K562 (cell line): ENCODE data around the gene RINT1. TPM values are rescaled to one million over a fixed set of nuclear protein-coding genes. Genes with fewer than 3 reads are reported as not detected.

Experiments used
- ARID1B ChIP-seq: fragments of 450-650 bp; IDR thresholded peaks from 2 replicates; pipeline ENCODE4 v1.6.1; 2016; ENCODE audit warnings: antibody characterized with exemption, mild to moderate bottlenecking, inconsistent platforms
- BHLHE40 ChIP-seq: IDR thresholded peaks from 2 replicates; pipeline ENCODE4 v1.6.1; 2011; ENCODE audit warnings: low read length, improper control_type of control experiment
- CTBP1 ChIP-seq: fragments of 450-650 bp; IDR thresholded peaks from 2 replicates; pipeline ENCODE4 v1.6.1; 2016; ENCODE audit warnings: borderline replicate concordance
- E2F4 ChIP-seq: sonication (generic); formaldehyde crosslinking; IDR thresholded peaks from 2 replicates; pipeline ENCODE4 v1.8.0; 2022; ENCODE audit warnings: mild to moderate bottlenecking, low read depth, missing genetic modification reagents
- FOS ChIP-seq: IDR thresholded peaks from 3 replicates; pipeline ENCODE4 v1.6.1; 2011; ENCODE audit not compliant: insufficient read length; ENCODE audit errors: extremely low read depth
- HDAC1 ChIP-seq, 2 experiments: fragments of 450-650 bp; IDR thresholded peaks; 2 replicates each; pipeline ENCODE4 v1.6.1; 2016 to 2017; ENCODE audit warnings: inconsistent platforms in 1 of 2, mild to moderate bottlenecking in 1 of 2, moderate library complexity in 1 of 2
- JUN ChIP-seq, 2 experiments: sonication (generic) in 1 of 2; formaldehyde crosslinking in 1 of 2; IDR thresholded peaks; 2 replicates each; pipeline versions ENCODE4 v1.6.1 to v1.8.0; 2012 to 2022; ENCODE audit warnings: borderline replicate concordance in 2 of 2, mild to moderate bottlenecking in 2 of 2, improper control_type of control experiment in 1 of 2, low read depth in 1 of 2, low read length in 1 of 2, missing genetic modification reagents in 1 of 2
- JUNB ChIP-seq: fragments of 450-650 bp; formaldehyde crosslinking; conservative IDR thresholded peaks from 2 replicates; pipeline ENCODE4 v1.4.0; 2020; ENCODE audit warnings: mild to moderate bottlenecking
- KHSRP ChIP-seq: fragments of 450-650 bp; IDR thresholded peaks from 2 replicates; pipeline ENCODE4 v1.6.1; 2017
- MCM7 ChIP-seq, 2 experiments: fragments of 450-650 bp; IDR thresholded peaks; 2 replicates each; pipeline ENCODE4 v1.6.1; 2016 to 2018
- MEF2A ChIP-seq: IDR thresholded peaks from 2 replicates; pipeline ENCODE4 v1.6.1; 2011; ENCODE audit warnings: low read depth, mild to moderate bottlenecking, low read length, moderate library complexity; ENCODE audit not compliant: control insufficient read depth
- MTA2 ChIP-seq: fragments of 450-650 bp; IDR thresholded peaks from 2 replicates; pipeline ENCODE4 v1.6.1; 2016; ENCODE audit warnings: low read depth
- NR0B1 ChIP-seq: fragments of 450-650 bp; IDR thresholded peaks from one replicate; pipeline ENCODE4 v1.6.1; 2018; ENCODE audit warnings: mild to moderate bottlenecking, moderate library complexity; ENCODE audit not compliant: partially characterized antibody
- RHOXF2B ChIP-seq: fragments of 250-450 bp; sonication (Bioruptor Pico); conservative IDR thresholded peaks from 2 replicates; pipeline ENCODE4 v1.5.1; 2021
- SFPQ ChIP-seq: fragments of 200-400 bp; formaldehyde crosslinking; IDR thresholded peaks from 2 replicates; pipeline ENCODE4 v1.6.1; 2017; ENCODE audit warnings: mild to moderate bottlenecking, low read depth, low read length, moderate library complexity
- SREBF2 ChIP-seq: sonication (generic); formaldehyde crosslinking; IDR thresholded peaks from 2 replicates; pipeline ENCODE4 v1.4.0; 2020; ENCODE audit warnings: mild to moderate bottlenecking, missing genetic modification reagents
- TFAM ChIP-seq: fragments of 250-450 bp; sonication (Bioruptor Pico); conservative IDR thresholded peaks from 2 replicates; pipeline ENCODE4 v1.5.0; 2021; ENCODE audit warnings: mild to moderate bottlenecking, moderate library complexity
- ZNF140 ChIP-seq: fragments of 250-450 bp; sonication (Bioruptor Pico); IDR thresholded peaks from 2 replicates; pipeline ENCODE4 v1.8.0; 2021; ENCODE audit warnings: moderate library complexity, mild to moderate bottlenecking, inconsistent platforms
- ZNF165 ChIP-seq: fragments of 250-450 bp; sonication (Bioruptor Pico); IDR thresholded peaks from 2 replicates; pipeline ENCODE4 v1.4.0; 2020; ENCODE audit warnings: borderline replicate concordance
- ZNF174 ChIP-seq: fragments of 250-450 bp; sonication (Bioruptor Pico); IDR thresholded peaks from 2 replicates; pipeline ENCODE4 v1.4.0; 2020; ENCODE audit warnings: mild to moderate bottlenecking
- ZNF347 ChIP-seq: fragments of 450-650 bp; formaldehyde crosslinking; IDR thresholded peaks from 2 replicates; pipeline ENCODE4 v1.4.0; 2020; ENCODE audit warnings: low read depth, mild to moderate bottlenecking, moderate library complexity
- ZNF561 ChIP-seq: fragments of 450-650 bp; formaldehyde crosslinking; conservative IDR thresholded peaks from 2 replicates; pipeline ENCODE4 v1.4.0; 2020; ENCODE audit warnings: mild to moderate bottlenecking, moderate library complexity
- ZNF583 ChIP-seq: fragments of 250-450 bp; sonication (Bioruptor Pico); IDR thresholded peaks from 2 replicates; pipeline ENCODE4 v1.4.0; 2020
- ZNF740 ChIP-seq, 3 experiments: fragments of 200-800 bp in 1 of 3; sonication (Bioruptor generic) in 1 of 3; sonication (generic) in 1 of 3; formaldehyde crosslinking in 1 of 3; IDR thresholded peaks; 2 replicates each; pipeline versions ENCODE4 v1.6.1 to v1.8.0; 2016 to 2022; ENCODE audit warnings: mild to moderate bottlenecking in 2 of 3, missing compliant biosample characterization in 2 of 3, missing genetic modification characterization in 2 of 3, missing genetic modification reagents in 1 of 3
- polyA plus RNA-seq, 8 experiments: library from polyadenylated mRNA; depleted of rRNA in 4 of 8; stranded (reverse) in 5 of 8; unstranded in 3 of 8; fragments of >200 nt; fragmentation: Nextera tagmentation in 2 of 8; fragmentation: Illumina TruSeq in 1 of 8; extraction: Ambion mirVana in 2 of 8; extraction: Trizol in 1 of 8; gene quantifications; 2 replicates each; pipeline versions ENCODE4 v1.2.1 to v1.2.3, GENCODE V29; 2011 to 2014; ENCODE audit warnings: inconsistent platforms in 1 of 8, missing spikeins in 1 of 8
- total RNA-seq, 7 experiments: library from RNA; depleted of rRNA in 6 of 7; stranded (reverse); fragments of >200 nt in 6 of 7; fragmentation: Illumina TruSeq in 2 of 7; extraction: Trizol in 2 of 7; gene quantifications; 2 replicates each; pipeline versions ENCODE4 v1.2.1 to v1.2.3, GENCODE V29; 2011 to 2021; ENCODE audit warnings: low replicate concordance in 1 of 7

The RINT1 gene
- total and polyA plus RNA-seq, 9 of the 15 experiments (the other 6 are each of a cell fraction or from before 2014, with no cell fraction given), result 21.3 to 74.3 (median 27.4) TPM

- no peak for TF ChIP-seq SFPQ
- peak in 1 of 2 experiments; percentile 42; a peak in 2 of 4 replicates for TF ChIP-seq HDAC1 (IDR thresholded peaks at IDR 0.05)
- TF ChIP-seq MTA2, result peak; percentile 54; the same call in 1 of the 2 replicates
- no peak for TF ChIP-seq ZNF347 (CRISPR knock-in tag)
- no peak for TF ChIP-seq ZNF583 (CRISPR knock-in tag)
- no peak for TF ChIP-seq ZNF140 (CRISPR knock-in tag)
- no peak for TF ChIP-seq ZNF740 (CRISPR knock-in tag; IDR thresholded peaks at IDR 0.05)
- no peak for TF ChIP-seq ZNF740 (tag; IDR thresholded peaks at IDR 0.05)
- TF ChIP-seq RHOXF2B (CRISPR knock-in tag), result no peak
- no peak for TF ChIP-seq MCM7 (IDR thresholded peaks at IDR 0.05)
- no peak for TF ChIP-seq NR0B1
- no peak for TF ChIP-seq E2F4 (CRISPR knock-in tag)
- peak; percentile 77 for TF ChIP-seq ARID1B
- TF ChIP-seq SREBF2, result no peak
- no peak for TF ChIP-seq JUN (IDR thresholded peaks at IDR 0.05; ENCODE audit: borderline replicate concordance, low read depth, low read length)
- no peak for TF ChIP-seq JUN (CRISPR knock-in tag; IDR thresholded peaks at IDR 0.05; ENCODE audit: borderline replicate concordance)
- TF ChIP-seq FOS, result no peak
- TF ChIP-seq TFAM (CRISPR knock-in tag), result no peak
- no peak for TF ChIP-seq CTBP1
- TF ChIP-seq ZNF174 (CRISPR knock-in tag), result no peak
- TF ChIP-seq BHLHE40, result no peak
- no peak for TF ChIP-seq ZNF165
- TF ChIP-seq MEF2A, result no peak
- no peak for TF ChIP-seq JUNB (CRISPR knock-in tag)
- TF ChIP-seq KHSRP, result no peak
- TF ChIP-seq ZNF561 (CRISPR knock-in tag), result no peak
Measured at GRCh38 chr7:105585850-105586500, 54.0 kb downstream of the RINT1 start (continued).
